Upper lobe of right lung (tissue), 1 donor: Measurements from ENCODE around the gene TMEM91. TPM values are rescaled to one million over a fixed set of nuclear protein-coding genes. Genes with fewer than 3 reads are reported as not detected.

Source experiments
- ATAC-seq: fragments of 200-7000 bp; cut with Tn5 transposase; one replicate; pipeline ENCODE4 v1.9.1; 2020; ENCODE audit warnings: mild to moderate bottlenecking, moderate library complexity
- DNase-seq: peaks from one replicate; pipeline ENCODE4 v3.0.0-alpha.2; 2020
- H3K27ac ChIP-seq: fragments of 200-600 bp; one replicate; pipeline ENCODE4 v1.8.0; 2022
- H3K27me3 ChIP-seq: fragments of 200-600 bp; one replicate; pipeline ENCODE4 v1.8.0; 2022; ENCODE audit warnings: mild to moderate bottlenecking
- H3K36me3 ChIP-seq: fragments of 200-600 bp; one replicate; pipeline ENCODE4 v1.8.0; 2022
- H3K4me1 ChIP-seq: fragments of 200-600 bp; one replicate; pipeline ENCODE4 v1.8.0; 2022
- H3K4me3 ChIP-seq: fragments of 200-600 bp; one replicate; pipeline ENCODE4 v1.8.0; 2022; ENCODE audit warnings: mild to moderate bottlenecking
- H3K9me3 ChIP-seq: fragments of 200-600 bp; one replicate; pipeline ENCODE4 v1.8.0; 2022
- CTCF ChIP-seq: fragments of 200-600 bp; IDR thresholded peaks from one replicate; pipeline ENCODE4 v1.8.0; 2022; ENCODE audit warnings: antibody characterized with exemption
- intact Hi-C: fragments of 100-400 bp; cut with DNase I; formaldehyde crosslinking; loops from one replicate; pipeline ENCODE4 v1.11.0; 2022
- total RNA-seq: library from RNA; stranded (reverse); fragmentation: NEBNext Ultra II Directional; extraction: Animal tissue kit (Norgen Biotek cat#: 25700); gene quantifications from one replicate; pipeline ENCODE4 v1.2.1, GENCODE V29; 2021
- donor health status: DM: no; HTN: yes; CAD: no; lungs with severe emphysema.

TMEM91 gene
- total RNA-seq, 1 donor from 2014 or later = 19.5 TPM

- intact Hi-C loops = no loop called here
- DNase-seq (peak; percentile 88), ATAC-seq (peak; percentile 66)
- Histone ChIP-seq H3K27ac (peak overlapping the region; percentile 74), H3K9me3 (no peaks in the 10 kb centered on the region), H3K27me3 (no peaks in the 10 kb centered on the region), H3K4me3 (peak overlapping the region; percentile 92), H3K36me3 (peaks cover 18% of the 10 kb centered on the region), H3K4me1 (peaks cover 47% of the 10 kb centered on the region)
- no peak for TF ChIP-seq CTCF
These were observed 24.7 kb upstream of the TMEM91 start for GRCh38 chr19:41351339-41352245.

GRCh38 chr19:41352279-41352608 lies 24.1 kb upstream of the TMEM91 start:
- Histone ChIP-seq H3K27me3 (no peaks in the 10 kb centered on the region), H3K36me3 (peaks cover 12% of the 10 kb centered on the region), H3K27ac (peak overlapping the region; percentile 74), H3K4me3 (peak overlapping the region; percentile 92), H3K9me3 (no peaks in the 10 kb centered on the region), H3K4me1 (peaks cover 47% of the 10 kb centered on the region)
- ATAC-seq (no peak), DNase-seq (no peak)
- no peak for TF ChIP-seq CTCF
- intact Hi-C loops = no loop called here

GRCh38 chr19:41352609-41353465 lies 23.5 kb upstream of the TMEM91 start:
- H3K4me1 ChIP-seq = peaks cover 47% of the 10 kb centered on the region
- H3K4me3 ChIP-seq = peak overlapping the region; percentile 92
- ATAC-seq (peak; percentile 41), DNase-seq (peak; percentile 88)
- peaks cover 6% of the 10 kb centered on the region for H3K36me3 ChIP-seq
- TF ChIP-seq CTCF = peak; percentile 61
- no peaks in the 10 kb centered on the region for H3K27me3 ChIP-seq
- no peaks in the 10 kb centered on the region for H3K9me3 ChIP-seq
- intact Hi-C loops = no loop called here
- H3K27ac ChIP-seq = peak overlapping the region; percentile 74

- intact Hi-C loops = no loop called here
- DNase-seq = peak; percentile 94
- peak; percentile 89 for TF ChIP-seq CTCF
- H3K9me3 ChIP-seq = no peaks in the 10 kb centered on the region
- peak; percentile 88 for ATAC-seq
- peak within 1 kb of the TSS; percentile 74 for H3K27ac ChIP-seq
- H3K36me3 ChIP-seq = no peaks in the 10 kb centered on the region
- H3K4me3 ChIP-seq = peak within 1 kb of the TSS; percentile 92
- peaks cover 47% of the 10 kb centered on the region for H3K4me1 ChIP-seq
- H3K27me3 ChIP-seq = no peaks in the 10 kb centered on the region
These were observed 22.6 kb upstream of the TMEM91 start, which contains the start of gene TGFB1 for GRCh38 chr19:41353466-41354342. Gene TGFB1 (minus strand): TSS chr19:41353922. CDS start chr19:41353044, 878 bp downstream.

- H3K4me1 ChIP-seq = peaks cover 39% of the 10 kb centered on the region
- ATAC-seq (no peak), DNase-seq (no peak)
- no peak for TF ChIP-seq CTCF
- peak overlapping the region; percentile 92 for H3K4me3 ChIP-seq
- intact Hi-C loops = no loop called here
- H3K27me3 ChIP-seq = no peaks in the 10 kb centered on the region
- no peaks in the 10 kb centered on the region for H3K9me3 ChIP-seq
- H3K27ac ChIP-seq = peak overlapping the region; percentile 74
- H3K36me3 ChIP-seq = no peaks in the 10 kb centered on the region
These were observed 21.9 kb upstream of the TMEM91 start for GRCh38 chr19:41354343-41354953.
